HL-60 (cell line): ENCODE results near the gene LRWD1.
A peak's percentile ranks its signal among the peaks of the same experiment; 100 is the strongest.

Experiments used
- DNase-seq, 2 experiments: peaks; one replicate each; pipeline ENCODE4 v3.0.0-alpha.2; 2010 to 2020; ENCODE audit warnings: low read depth in 1 of 2, low spot score in 1 of 2
- H3K27ac ChIP-seq: fragments of 250-450 bp; sonication (Bioruptor Pico); replicated peaks from 2 replicates; pipeline ENCODE4 v1.5.1; 2020; ENCODE audit warnings: mild to moderate bottlenecking, moderate library complexity
- H3K27me3 ChIP-seq: fragments of 250-450 bp; sonication (Bioruptor Pico); 2 replicates; pipeline ENCODE4 v1.5.1; 2021; ENCODE audit warnings: mild to moderate bottlenecking, moderate library complexity; ENCODE audit not compliant: insufficient read depth, poor library complexity, severe bottlenecking
- H3K4me3 ChIP-seq: replicated peaks from 2 replicates; pipeline ENCODE4 v1.5.1; 2011; ENCODE audit warnings: mild to moderate bottlenecking, control low read depth, low read length; ENCODE audit not compliant: insufficient read depth
- GABPA ChIP-seq: IDR thresholded peaks from 2 replicates; pipeline ENCODE4 v1.6.1; 2012; ENCODE audit warnings: low read depth
- POLR2AphosphoS5 ChIP-seq: IDR thresholded peaks from 2 replicates; pipeline ENCODE4 v1.6.1; 2012; ENCODE audit warnings: low read depth
- SPI1 ChIP-seq: IDR thresholded peaks from 2 replicates; pipeline ENCODE4 v1.6.1; 2012; ENCODE audit warnings: low read depth, mild to moderate bottlenecking, borderline replicate concordance
- TF ChIP-seq, protein P1 (sequence below): IDR thresholded peaks from 2 replicates; pipeline ENCODE4 v1.6.1; 2012; ENCODE audit warnings: low read depth; ENCODE audit not compliant: insufficient replicate concordance
- TF ChIP-seq, protein P2 (sequence below): IDR thresholded peaks from one replicate; pipeline ENCODE4 v1.5.1; 2011; ENCODE audit warnings: low read length, control low read depth, inconsistent platforms; ENCODE audit not compliant: insufficient read depth

Gene LRWD1

DNA sequence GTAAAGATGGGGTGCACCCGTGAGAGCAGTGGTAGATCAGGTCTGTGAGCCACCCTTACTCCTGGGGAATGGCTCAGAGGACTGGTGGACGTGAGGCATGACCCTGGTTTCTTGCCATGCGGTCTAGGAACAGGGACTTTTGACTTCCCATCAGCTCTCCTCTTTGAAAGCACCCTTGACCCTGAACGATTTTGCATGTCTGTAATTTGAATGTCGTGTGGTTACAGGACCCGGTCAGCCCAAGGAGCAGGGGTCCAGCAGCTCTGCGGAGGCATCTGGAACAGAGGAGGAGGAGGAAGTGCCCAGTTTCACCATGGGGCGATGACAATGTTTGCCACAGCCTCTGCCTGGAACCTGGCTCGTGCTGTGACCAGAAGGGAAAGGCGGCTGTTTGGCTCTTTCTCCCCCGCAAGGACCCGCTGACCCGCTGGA is 40.0 kb upstream of the LRWD1 start:
- TF ChIP-seq GABPA: no peak
- peak; percentile 85 for TF ChIP-seq SPI1
- TF ChIP-seq, protein P1, sequence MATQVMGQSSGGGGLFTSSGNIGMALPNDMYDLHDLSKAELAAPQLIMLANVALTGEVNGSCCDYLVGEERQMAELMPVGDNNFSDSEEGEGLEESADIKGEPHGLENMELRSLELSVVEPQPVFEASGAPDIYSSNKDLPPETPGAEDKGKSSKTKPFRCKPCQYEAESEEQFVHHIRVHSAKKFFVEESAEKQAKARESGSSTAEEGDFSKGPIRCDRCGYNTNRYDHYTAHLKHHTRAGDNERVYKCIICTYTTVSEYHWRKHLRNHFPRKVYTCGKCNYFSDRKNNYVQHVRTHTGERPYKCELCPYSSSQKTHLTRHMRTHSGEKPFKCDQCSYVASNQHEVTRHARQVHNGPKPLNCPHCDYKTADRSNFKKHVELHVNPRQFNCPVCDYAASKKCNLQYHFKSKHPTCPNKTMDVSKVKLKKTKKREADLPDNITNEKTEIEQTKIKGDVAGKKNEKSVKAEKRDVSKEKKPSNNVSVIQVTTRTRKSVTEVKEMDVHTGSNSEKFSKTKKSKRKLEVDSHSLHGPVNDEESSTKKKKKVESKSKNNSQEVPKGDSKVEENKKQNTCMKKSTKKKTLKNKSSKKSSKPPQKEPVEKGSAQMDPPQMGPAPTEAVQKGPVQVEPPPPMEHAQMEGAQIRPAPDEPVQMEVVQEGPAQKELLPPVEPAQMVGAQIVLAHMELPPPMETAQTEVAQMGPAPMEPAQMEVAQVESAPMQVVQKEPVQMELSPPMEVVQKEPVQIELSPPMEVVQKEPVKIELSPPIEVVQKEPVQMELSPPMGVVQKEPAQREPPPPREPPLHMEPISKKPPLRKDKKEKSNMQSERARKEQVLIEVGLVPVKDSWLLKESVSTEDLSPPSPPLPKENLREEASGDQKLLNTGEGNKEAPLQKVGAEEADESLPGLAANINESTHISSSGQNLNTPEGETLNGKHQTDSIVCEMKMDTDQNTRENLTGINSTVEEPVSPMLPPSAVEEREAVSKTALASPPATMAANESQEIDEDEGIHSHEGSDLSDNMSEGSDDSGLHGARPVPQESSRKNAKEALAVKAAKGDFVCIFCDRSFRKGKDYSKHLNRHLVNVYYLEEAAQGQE: no peak
- H3K27ac ChIP-seq: peak overlapping the region; percentile 95
- no peak overlapping the region for H3K4me3 ChIP-seq
- H3K27me3 ChIP-seq: no peaks in the 10 kb centered on the region
- peak in 1 of 2 experiments; percentile 75 for DNase-seq

DNA sequence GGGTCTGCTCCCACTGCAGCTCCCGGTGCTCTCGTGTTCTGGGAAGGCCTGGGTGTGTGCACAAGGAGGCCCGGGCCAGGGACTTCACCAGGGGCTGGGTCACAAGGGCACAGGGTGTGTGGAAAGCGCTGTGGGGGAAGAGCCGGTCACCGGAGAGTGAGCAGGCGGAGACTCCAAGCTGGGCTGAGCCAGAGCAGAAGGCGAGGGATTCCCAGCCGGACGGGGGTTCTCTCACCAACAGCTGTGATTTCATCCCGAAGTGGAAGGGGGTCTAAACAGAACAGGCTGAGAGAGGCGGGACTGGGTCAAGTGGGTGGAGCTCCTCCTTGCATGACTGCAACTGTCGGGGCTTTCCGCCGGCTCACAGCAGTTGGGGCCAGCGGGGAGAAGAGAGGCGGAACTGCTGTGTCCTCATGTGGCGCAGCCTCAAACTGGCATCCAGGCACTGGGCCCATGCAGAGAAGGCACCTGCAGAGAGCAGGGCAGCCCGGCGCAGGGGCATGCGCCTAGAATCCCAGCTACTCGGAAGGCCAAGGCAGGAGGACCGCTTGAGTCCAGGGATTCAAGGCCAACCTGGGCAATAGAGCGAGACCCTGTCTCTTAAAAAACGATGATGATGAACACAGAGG is 39.0 kb upstream of the LRWD1 start:
- Histone ChIP-seq H3K4me3 (no peak overlapping the region), H3K27ac (peak overlapping the region; percentile 95), H3K27me3 (no peaks in the 10 kb centered on the region)
- no peak for TF ChIP-seq GABPA
- TF ChIP-seq POLR2AphosphoS5: peak; percentile 92
- peak; percentile 59; the same call in 1 of the 2 replicates for TF ChIP-seq SPI1
- peak; percentile 84 to 95 for DNase-seq

DNA sequence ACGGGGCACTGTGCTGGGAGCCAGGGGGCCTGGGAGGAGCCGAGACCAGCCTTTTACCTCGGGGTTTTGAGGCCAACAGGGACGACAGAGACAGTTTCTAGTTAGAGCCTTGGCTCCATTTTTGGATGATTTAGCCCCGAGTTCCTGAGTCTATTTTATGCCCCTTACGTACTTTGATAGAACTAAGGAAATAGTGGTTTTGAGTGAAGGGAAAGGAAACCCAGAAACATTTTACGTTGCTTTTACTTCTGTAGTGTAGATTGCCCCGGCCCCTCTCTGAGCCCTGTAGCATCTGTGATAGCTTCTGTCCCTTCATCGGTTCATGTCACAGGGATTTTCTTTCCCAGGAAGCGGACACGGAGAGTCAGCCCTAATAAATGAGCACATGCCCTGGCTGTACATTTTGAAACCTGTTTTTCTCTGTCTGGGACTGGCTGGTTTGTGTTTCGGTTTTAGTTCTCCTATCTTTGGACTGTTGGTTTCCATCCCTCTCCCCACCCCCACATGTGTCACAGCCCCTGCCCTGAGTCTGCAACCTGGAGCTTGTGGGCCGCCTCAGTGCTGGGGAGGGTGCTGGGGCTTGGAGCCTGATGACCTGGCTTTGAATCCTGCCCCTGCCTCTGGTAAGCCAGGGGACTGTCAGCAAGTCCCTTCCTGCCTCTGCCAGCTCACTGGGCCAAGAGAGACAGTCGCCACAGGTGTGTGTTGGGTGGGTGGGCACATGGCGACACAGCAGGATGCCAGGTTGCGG is 38.3 kb upstream of the LRWD1 start:
- Histone ChIP-seq H3K27ac (peak overlapping the region; percentile 95), H3K27me3 (no peaks in the 10 kb centered on the region), H3K4me3 (no peak overlapping the region)
- peak; percentile 6; the same call in 1 of the 2 replicates for TF ChIP-seq POLR2AphosphoS5
- TF ChIP-seq GABPA: no peak
- DNase-seq: peak; percentile 60 to 86

DNA sequence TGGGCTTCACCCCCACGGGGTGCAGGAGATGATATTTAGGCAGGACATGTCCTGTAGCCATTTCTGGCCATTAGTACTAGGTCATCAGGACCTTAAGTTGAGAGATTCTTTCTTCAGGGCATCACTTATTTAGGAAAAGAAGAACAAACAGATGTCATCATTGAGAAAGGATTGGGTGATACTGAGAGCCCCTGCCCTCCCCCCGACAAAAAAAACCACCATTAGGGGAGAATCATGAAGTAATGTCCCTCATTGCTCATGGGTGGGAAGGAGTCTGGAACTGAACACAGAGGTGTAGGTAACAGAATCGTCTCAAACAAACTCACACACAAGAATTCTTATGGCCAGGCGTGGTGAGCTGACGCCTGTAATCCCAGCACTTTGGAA is 37.8 kb upstream of the LRWD1 start:
- DNase-seq: peak in 1 of 2 experiments; percentile 64
- Histone ChIP-seq H3K27ac (peak overlapping the region; percentile 95), H3K27me3 (no peaks in the 10 kb centered on the region), H3K4me3 (no peak overlapping the region)
- TF ChIP-seq, protein P2, sequence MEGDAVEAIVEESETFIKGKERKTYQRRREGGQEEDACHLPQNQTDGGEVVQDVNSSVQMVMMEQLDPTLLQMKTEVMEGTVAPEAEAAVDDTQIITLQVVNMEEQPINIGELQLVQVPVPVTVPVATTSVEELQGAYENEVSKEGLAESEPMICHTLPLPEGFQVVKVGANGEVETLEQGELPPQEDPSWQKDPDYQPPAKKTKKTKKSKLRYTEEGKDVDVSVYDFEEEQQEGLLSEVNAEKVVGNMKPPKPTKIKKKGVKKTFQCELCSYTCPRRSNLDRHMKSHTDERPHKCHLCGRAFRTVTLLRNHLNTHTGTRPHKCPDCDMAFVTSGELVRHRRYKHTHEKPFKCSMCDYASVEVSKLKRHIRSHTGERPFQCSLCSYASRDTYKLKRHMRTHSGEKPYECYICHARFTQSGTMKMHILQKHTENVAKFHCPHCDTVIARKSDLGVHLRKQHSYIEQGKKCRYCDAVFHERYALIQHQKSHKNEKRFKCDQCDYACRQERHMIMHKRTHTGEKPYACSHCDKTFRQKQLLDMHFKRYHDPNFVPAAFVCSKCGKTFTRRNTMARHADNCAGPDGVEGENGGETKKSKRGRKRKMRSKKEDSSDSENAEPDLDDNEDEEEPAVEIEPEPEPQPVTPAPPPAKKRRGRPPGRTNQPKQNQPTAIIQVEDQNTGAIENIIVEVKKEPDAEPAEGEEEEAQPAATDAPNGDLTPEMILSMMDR: no peak
- TF ChIP-seq SPI1 (no peak), GABPA (no peak), POLR2AphosphoS5 (no peak)
- TF ChIP-seq, protein P1: no peak

DNA sequence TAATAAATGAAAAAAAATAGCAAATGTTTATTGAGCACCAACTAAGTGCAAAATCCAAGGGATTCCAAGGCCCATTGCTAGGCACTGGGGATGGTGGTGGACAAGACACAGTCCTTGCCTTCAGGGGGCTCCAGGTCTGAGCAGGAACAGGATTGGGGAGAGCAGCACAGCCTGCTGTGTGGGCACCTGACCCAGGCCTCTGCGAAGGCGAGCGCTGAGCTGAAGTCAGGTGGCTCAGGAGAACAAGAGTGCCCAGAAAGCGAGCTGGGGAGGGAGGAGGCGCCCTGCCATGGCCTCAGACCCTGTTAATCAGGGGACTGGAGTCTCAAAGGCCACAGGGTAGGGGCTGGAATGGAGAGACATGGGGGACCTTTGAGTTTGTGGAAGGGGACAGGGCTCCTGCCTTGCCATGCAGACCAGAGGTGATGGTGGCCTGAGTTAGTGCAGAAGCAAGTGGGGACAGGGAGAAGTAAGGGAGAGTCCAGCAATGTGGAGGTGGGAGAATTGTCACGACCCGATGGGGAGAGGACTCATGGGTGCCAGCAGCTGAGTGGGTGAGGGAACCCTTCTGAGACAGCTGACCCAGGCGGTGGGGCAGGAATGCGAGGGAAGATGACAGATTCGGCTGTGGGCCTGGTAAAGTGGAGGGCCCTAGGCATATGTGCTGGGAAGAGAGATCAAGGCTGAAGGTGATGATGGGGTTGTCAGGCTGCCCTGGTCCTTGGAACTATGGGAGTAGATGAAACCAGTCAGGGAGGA is 35.5 kb upstream of the LRWD1 start:
- no peak overlapping the region for H3K4me3 ChIP-seq
- H3K27ac ChIP-seq: peak overlapping the region; percentile 95
- H3K27me3 ChIP-seq: no peaks in the 10 kb centered on the region
- no peak for DNase-seq
- TF ChIP-seq, protein P1: no peak
- TF ChIP-seq SPI1 (no peak), GABPA (no peak), POLR2AphosphoS5 (no peak)
- TF ChIP-seq, protein P2: no peak
